Activated CD8-positive, alpha-beta T cell treated with anti-CD3 and anti-CD28 coated beads for 36 hours (primary cell): ENCODE results near the gene ALOX12B. TPM values are rescaled to one million over a fixed set of nuclear protein-coding genes. Genes with fewer than 3 reads are reported as not detected.

Source experiments
- ATAC-seq: fragments of 200-7000 bp; cut with Tn5 transposase; one replicate; pipeline ENCODE4 v1.10.0; 2021; ENCODE audit warnings: mild to moderate bottlenecking, moderate library complexity
- CTCF ChIA-PET: fragments of 350-600 bp; sonication (Branson Sonifier 250); formaldehyde crosslinking; loops from one replicate; lab custom pipeline; 2021; ENCODE audit warnings: antibody characterized with exemption; lab: Charles Lee
- POLR2A ChIA-PET: fragments of 350-600 bp; sonication (Branson Sonifier 250); formaldehyde crosslinking; loops from one replicate; lab custom pipeline; 2021; ENCODE audit warnings: antibody characterized with exemption; lab: Charles Lee
- DNase-seq: peaks from one replicate; pipeline ENCODE4 v3.0.0-alpha.2; 2020
- H3K27ac Mint-ChIP-seq: one replicate; pipeline ENCODE4 v1.8.0; 2021; ENCODE audit warnings: mild to moderate bottlenecking, mixed read lengths
- H3K27me3 Mint-ChIP-seq: one replicate; pipeline ENCODE4 v1.8.0; 2021; ENCODE audit warnings: mixed read lengths
- H3K36me3 Mint-ChIP-seq: one replicate; pipeline ENCODE4 v1.8.0; 2021; ENCODE audit warnings: low read depth, mixed read lengths
- H3K4me1 Mint-ChIP-seq: one replicate; pipeline ENCODE4 v1.8.0; 2021; ENCODE audit warnings: low read depth, mixed read lengths
- H3K4me3 Mint-ChIP-seq: one replicate; pipeline ENCODE4 v1.8.0; 2021; ENCODE audit warnings: mild to moderate bottlenecking, moderate library complexity, mixed read lengths
- H3K9me3 Mint-ChIP-seq: one replicate; pipeline ENCODE4 v1.8.0; 2021; ENCODE audit warnings: mixed read lengths
- intact Hi-C: fragments of 100-400 bp; cut with micrococcal nuclease; formaldehyde crosslinking; loops from one replicate; pipeline ENCODE4 v1.10.0; 2022
- total RNA-seq, 2 experiments: library from RNA; stranded (reverse); gene quantifications; one replicate each; pipeline ENCODE4 v1.2.3, GENCODE V29; 2021
- TF ChIP-seq, protein P1 (sequence below): fragments of 200-600 bp; IDR thresholded peaks from one replicate; pipeline ENCODE4 v1.8.0; 2022; ENCODE audit warnings: antibody characterized with exemption, mild to moderate bottlenecking

ALOX12B gene
- total RNA-seq, 2 experiments from 2014 or later: 4.3 to 5.2 TPM

DNA sequence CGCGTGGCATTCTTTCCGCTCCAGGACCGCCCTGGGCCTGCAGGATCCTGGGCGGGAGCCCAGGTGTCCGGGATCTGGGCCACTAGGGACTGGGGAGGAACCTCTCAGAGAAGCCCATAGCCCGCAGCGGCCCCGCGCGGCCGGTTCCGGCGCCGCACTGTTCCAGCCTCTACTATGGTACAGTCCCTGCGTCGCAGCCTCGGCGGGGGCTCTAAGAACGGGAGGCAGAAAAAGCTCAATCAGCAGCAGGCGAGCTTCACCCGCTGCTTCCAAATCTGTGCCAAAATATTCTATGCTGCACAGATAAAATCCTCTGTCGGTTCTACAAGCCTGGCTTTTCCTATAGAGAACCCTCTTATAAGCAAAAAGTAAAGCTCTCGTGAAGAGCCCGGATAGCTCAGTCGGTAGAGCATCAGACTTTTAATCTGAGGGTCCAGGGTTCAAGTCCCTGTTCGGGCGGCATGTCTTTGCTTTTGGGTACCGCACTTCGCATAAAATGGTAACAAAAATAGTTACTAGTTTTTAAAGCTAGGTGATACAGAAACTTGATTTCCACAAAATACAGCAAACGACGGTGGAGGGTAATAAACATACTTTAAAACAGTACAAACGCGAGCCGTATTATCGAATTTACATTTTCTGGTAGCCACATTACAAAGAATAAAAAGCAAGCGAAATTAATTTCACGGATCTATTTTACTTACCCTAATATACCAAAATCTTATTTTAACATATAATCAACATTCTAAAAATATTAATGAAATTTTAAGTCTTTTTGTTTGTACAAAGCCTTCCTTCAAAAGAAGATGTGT is 31.5 kb upstream of the ALOX12B start:
- CTCF ChIA-PET: interaction anchor here (0.6 to 7.0 kb wide), 42 partner anchors 8 to 242 kb away, joined by 3 to 98 read pairs (median 6); partner anchors contain the start of genes ALOX12B, AURKB, BORCS6 and CTC1

DNA sequence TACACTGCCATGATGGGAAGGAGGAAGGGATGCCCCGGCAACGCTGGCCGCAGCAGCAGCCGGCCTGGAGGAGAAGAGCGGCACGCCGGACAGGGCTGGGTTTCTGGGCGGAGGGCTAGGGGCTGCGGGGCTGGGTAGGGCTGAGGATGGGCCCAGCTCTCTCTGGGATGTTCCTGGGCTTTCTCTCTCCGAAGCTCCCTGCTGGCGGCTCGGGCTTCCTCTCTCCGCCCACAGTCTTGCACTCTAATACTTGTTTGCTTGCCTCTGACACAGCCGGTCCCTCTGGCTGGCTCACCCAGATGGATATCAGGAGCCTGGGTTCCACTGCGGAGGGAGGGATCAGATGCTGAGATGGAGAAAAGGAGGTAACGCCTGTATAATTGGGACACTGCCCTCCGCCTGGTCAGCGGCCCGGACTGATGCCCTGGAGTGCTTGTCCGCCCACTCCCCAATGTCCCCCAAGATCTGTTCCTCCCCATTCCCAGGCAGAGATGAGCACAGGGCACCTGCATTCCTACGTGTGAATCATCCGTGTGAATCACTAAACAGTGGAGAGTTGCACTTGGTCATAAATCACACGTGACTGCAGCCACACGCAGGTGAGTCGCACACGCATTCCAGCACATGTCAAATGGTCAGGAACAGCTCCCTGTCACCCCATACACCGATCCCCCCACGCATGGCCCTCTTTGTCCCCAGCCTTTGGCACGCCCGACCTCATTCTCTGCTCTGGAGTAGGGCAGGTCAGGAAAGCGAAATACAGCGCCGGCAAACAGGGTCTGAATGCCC is 30.7 kb upstream of the ALOX12B start, which contains the start of gene ALOXE3:
ALOXE3 (minus strand) TSS at position 535 of the 789 bp plus-strand sequence; CDS start at position 11, 524 bp downstream.
- ChIA-PET CTCF (interaction anchor here (0.8 to 7.0 kb wide), 25 partner anchors 8 to 185 kb away, joined by 3 to 98 read pairs (median 11); partner anchors contain the start of genes BORCS6, CTC1, PER1 and PFAS), POLR2A (interaction anchor here (1.3 to 7.1 kb wide), 14 partner anchors 8 to 433 kb away, joined by 3 to 102 read pairs (median 15); partner anchors contain the start of genes CTC1, PFAS, TP53 and WRAP53)
- DNase-seq (peak; percentile 47), ATAC-seq (no peak)
- TF ChIP-seq, protein P1, sequence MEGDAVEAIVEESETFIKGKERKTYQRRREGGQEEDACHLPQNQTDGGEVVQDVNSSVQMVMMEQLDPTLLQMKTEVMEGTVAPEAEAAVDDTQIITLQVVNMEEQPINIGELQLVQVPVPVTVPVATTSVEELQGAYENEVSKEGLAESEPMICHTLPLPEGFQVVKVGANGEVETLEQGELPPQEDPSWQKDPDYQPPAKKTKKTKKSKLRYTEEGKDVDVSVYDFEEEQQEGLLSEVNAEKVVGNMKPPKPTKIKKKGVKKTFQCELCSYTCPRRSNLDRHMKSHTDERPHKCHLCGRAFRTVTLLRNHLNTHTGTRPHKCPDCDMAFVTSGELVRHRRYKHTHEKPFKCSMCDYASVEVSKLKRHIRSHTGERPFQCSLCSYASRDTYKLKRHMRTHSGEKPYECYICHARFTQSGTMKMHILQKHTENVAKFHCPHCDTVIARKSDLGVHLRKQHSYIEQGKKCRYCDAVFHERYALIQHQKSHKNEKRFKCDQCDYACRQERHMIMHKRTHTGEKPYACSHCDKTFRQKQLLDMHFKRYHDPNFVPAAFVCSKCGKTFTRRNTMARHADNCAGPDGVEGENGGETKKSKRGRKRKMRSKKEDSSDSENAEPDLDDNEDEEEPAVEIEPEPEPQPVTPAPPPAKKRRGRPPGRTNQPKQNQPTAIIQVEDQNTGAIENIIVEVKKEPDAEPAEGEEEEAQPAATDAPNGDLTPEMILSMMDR: no peak
- no peaks in the 10 kb centered on the region for H3K9me3 Mint-ChIP-seq
- H3K4me1 Mint-ChIP-seq: peaks cover 28% of the 10 kb centered on the region
- H3K27me3 Mint-ChIP-seq: peaks cover 41% of the 10 kb centered on the region
- H3K36me3 Mint-ChIP-seq: peaks cover 8% of the 10 kb centered on the region
- intact Hi-C loops: loop anchor here (2.0 to 5.0 kb wide), 2 partner anchors 41 to 105 kb away; no protein-coding TSS in a partner anchor
- peak within 1 kb of the TSS; percentile 97 for H3K4me3 Mint-ChIP-seq
- H3K27ac Mint-ChIP-seq: peak within 1 kb of the TSS; percentile 77

More for the DNA sequence above, 31.5 kb upstream of the ALOX12B start:
- TF ChIP-seq, protein P1: peak; percentile 94
- peak overlapping the region; percentile 97 for H3K4me3 Mint-ChIP-seq
- POLR2A ChIA-PET: interaction anchor here (0.9 to 7.1 kb wide), 20 partner anchors 9 to 434 kb away, joined by 3 to 102 read pairs (median 8); partner anchors contain the start of genes AURKB, CTC1, KRABD2 and PFAS
- peaks cover 8% of the 10 kb centered on the region for H3K36me3 Mint-ChIP-seq
- intact Hi-C loops: loop anchor here (1.0 to 5.0 kb wide), 3 partner anchors 42 to 104 kb away; no protein-coding TSS in a partner anchor
- DNase-seq (peak; percentile 95), ATAC-seq (peak; percentile 57)
- peak overlapping the region; percentile 95 for H3K27ac Mint-ChIP-seq
- H3K9me3 Mint-ChIP-seq: no peaks in the 10 kb centered on the region
- peaks cover 35% of the 10 kb centered on the region for H3K4me1 Mint-ChIP-seq
- peaks cover 43% of the 10 kb centered on the region for H3K27me3 Mint-ChIP-seq

GRCh38 chr17:8117367-8117979 is 30.0 kb upstream of the ALOX12B start:
- ChIA-PET CTCF (interaction anchor here (0.8 to 7.0 kb wide), 8 partner anchors 9 to 58 kb away, joined by 3 to 98 read pairs (median 58); no protein-coding TSS in a partner anchor), POLR2A (interaction anchor here (0.9 to 2.0 kb wide), 2 partner anchors 56 to 71 kb away, joined by 4 to 10 read pairs; no protein-coding TSS in a partner anchor)
- H3K4me1 Mint-ChIP-seq: peaks cover 24% of the 10 kb centered on the region
- no peaks in the 10 kb centered on the region for H3K9me3 Mint-ChIP-seq
- H3K27me3 Mint-ChIP-seq: peaks cover 40% of the 10 kb centered on the region
- H3K27ac Mint-ChIP-seq: no peak overlapping the region
- ATAC-seq: no peak
- peaks cover 8% of the 10 kb centered on the region for H3K36me3 Mint-ChIP-seq
- H3K4me3 Mint-ChIP-seq: peak overlapping the region; percentile 97
- intact Hi-C loops: loop anchor here (5.0 kb wide), 1 partner anchor 40 kb away; no protein-coding TSS in a partner anchor
- TF ChIP-seq, protein P1: no peak
- no peak for DNase-seq

DNA sequence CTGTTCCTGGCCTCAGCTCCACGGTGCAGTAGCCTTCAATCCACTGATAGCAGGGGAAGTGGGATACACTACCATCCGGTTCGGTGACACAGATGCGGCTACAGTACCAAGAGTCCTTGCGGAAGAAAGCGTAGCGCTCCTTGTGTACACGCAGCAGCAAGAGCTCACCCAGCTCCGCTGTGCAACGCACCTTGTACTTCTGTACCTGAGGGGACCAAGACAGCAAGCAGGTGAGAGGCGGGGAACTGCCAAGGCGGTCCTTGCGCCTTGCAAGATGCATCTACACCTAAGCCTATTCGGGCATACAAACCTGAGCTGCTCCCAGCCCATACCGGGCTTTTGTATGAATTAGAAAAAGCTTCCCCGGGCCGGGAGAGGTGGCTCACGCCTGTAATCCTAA is 29.3 kb upstream of the ALOX12B start:
- intact Hi-C loops: loop anchor here (5.0 kb wide), 1 partner anchor 39 kb away; no protein-coding TSS in a partner anchor

More for the DNA sequence above, 29.3 kb upstream of the ALOX12B start:
- H3K9me3 Mint-ChIP-seq: no peaks in the 10 kb centered on the region
- ChIA-PET POLR2A (interaction anchor here (0.8 to 2.0 kb wide), 3 partner anchors 22 to 72 kb away, joined by 3 to 10 read pairs (median 4); no protein-coding TSS in a partner anchor), CTCF (interaction anchor here (0.8 to 7.0 kb wide), 9 partner anchors 8 to 184 kb away, joined by 3 to 98 read pairs (median 43); no protein-coding TSS in a partner anchor)
- H3K27me3 Mint-ChIP-seq: peaks cover 37% of the 10 kb centered on the region
- H3K27ac Mint-ChIP-seq: no peak overlapping the region
- no peak overlapping the region for H3K4me3 Mint-ChIP-seq
- H3K36me3 Mint-ChIP-seq: peaks cover 8% of the 10 kb centered on the region
- TF ChIP-seq, protein P1: no peak
- H3K4me1 Mint-ChIP-seq: peaks cover 22% of the 10 kb centered on the region
- no peak for DNase-seq
- ATAC-seq: no peak
